Bronchial epithelial cell (primary cell): Measurements from ENCODE around the gene KCNA5. TPM values are rescaled to one million over a fixed set of nuclear protein-coding genes. Genes with fewer than 3 reads are reported as not detected.

Source experiments
- DNase-seq: peaks from one replicate; pipeline ENCODE4 v3.0.0-alpha.2; 2010; ENCODE audit warnings: low read depth
- FAIRE-seq: peaks from 2 replicates; lab custom pipeline; 2011; peaks lifted over from hg19 to GRCh38; lab: Jason Lieb, UNC
- H3K27me3 ChIP-seq: 2 replicates; pipeline ENCODE4 v1.5.1; 2011; ENCODE audit warnings: low read length; ENCODE audit not compliant: control insufficient read depth, insufficient read depth
- H3K36me3 ChIP-seq: 2 replicates; pipeline ENCODE4 v1.5.1; 2011; ENCODE audit warnings: low read length; ENCODE audit not compliant: control insufficient read depth, insufficient read depth
- H3K4me3 ChIP-seq: 2 replicates; pipeline ENCODE4 v1.5.1; 2011; ENCODE audit warnings: mild to moderate bottlenecking, low read depth, low read length, control low read depth
- CTCF ChIP-seq: IDR thresholded peaks from 2 replicates; pipeline ENCODE4 v1.5.1; 2011; ENCODE audit warnings: mild to moderate bottlenecking, moderate library complexity, low read length, control low read depth, inconsistent platforms; ENCODE audit not compliant: insufficient read depth, severe bottlenecking
- total RNA-seq: library from RNA; depleted of rRNA; stranded (reverse); fragments of >200 nt; gene quantifications from 2 replicates; pipeline ENCODE4 v1.2.1, GENCODE V29; 2014

KCNA5 gene
- total RNA-seq, 1 donor from 2014 or later, result not detected

- H3K36me3 ChIP-seq, result no peaks in the 10 kb centered on the region
- FAIRE-seq (no peak), DNase-seq (no peak)
- no peak for TF ChIP-seq CTCF
- no peak overlapping the region for H3K4me3 ChIP-seq
- no peaks in the 10 kb centered on the region for H3K27me3 ChIP-seq
Measured at GRCh38 chr12:5051913-5052312, 8.2 kb downstream of the KCNA5 start.

- Histone ChIP-seq H3K36me3 (no peaks in the 10 kb centered on the region), H3K27me3 (no peaks in the 10 kb centered on the region), H3K4me3 (no peak overlapping the region)
- DNase-seq (no peak), FAIRE-seq (no peak)
- TF ChIP-seq CTCF, result no peak
Measured at GRCh38 chr12:5052348-5052747, 8.7 kb downstream of the KCNA5 start.

GRCh38 chr12:5059358-5059757 lies 15.7 kb downstream of the KCNA5 start:
- H3K4me3 ChIP-seq, result no peak overlapping the region
- FAIRE-seq, result no peak

GRCh38 chr12:5060958-5061357 lies 17.3 kb downstream of the KCNA5 start:
- Histone ChIP-seq H3K27me3 (no peaks in the 10 kb centered on the region), H3K36me3 (no peaks in the 10 kb centered on the region), H3K4me3 (no peak overlapping the region)
- no peak for TF ChIP-seq CTCF
- DNase-seq (no peak), FAIRE-seq (no peak)

More at GRCh38 chr12:5059358-5059757, 15.7 kb downstream of the KCNA5 start:
- TF ChIP-seq CTCF, result no peak
- DNase-seq, result no peak
- Histone ChIP-seq H3K36me3 (no peaks in the 10 kb centered on the region), H3K27me3 (no peaks in the 10 kb centered on the region)

- TF ChIP-seq CTCF, result no peak
- H3K27me3 ChIP-seq, result no peaks in the 10 kb centered on the region
Measured at GRCh38 chr12:5063149-5063548, 19.5 kb downstream of the KCNA5 start.

GRCh38 chr12:5064913-5065490 lies 21.3 kb downstream of the KCNA5 start:
- Histone ChIP-seq H3K4me3 (no peak overlapping the region), H3K27me3 (no peaks in the 10 kb centered on the region), H3K36me3 (no peaks in the 10 kb centered on the region)
- no peak for TF ChIP-seq CTCF
- no peak for DNase-seq
- no peak for FAIRE-seq

More at GRCh38 chr12:5063149-5063548, 19.5 kb downstream of the KCNA5 start:
- H3K4me3 ChIP-seq, result no peak overlapping the region
- FAIRE-seq, result no peak
- no peak for DNase-seq
- H3K36me3 ChIP-seq, result no peaks in the 10 kb centered on the region
